ENCODE measurements around the gene RAP1A.

- TF ChIP-seq POLR2AphosphoS5 (IDR thresholded peaks at IDR 0.05; ENCODE audit: borderline replicate concordance, low read depth, low read length) (no peak), EZH2 (IDR thresholded peaks at IDR 0.05) (no peak)
Measured at GRCh38 chr1:111725192-111725591, 105.6 kb downstream of the RAP1A start.
